ENCODE measurements around the gene SLC19A2.

DNA sequence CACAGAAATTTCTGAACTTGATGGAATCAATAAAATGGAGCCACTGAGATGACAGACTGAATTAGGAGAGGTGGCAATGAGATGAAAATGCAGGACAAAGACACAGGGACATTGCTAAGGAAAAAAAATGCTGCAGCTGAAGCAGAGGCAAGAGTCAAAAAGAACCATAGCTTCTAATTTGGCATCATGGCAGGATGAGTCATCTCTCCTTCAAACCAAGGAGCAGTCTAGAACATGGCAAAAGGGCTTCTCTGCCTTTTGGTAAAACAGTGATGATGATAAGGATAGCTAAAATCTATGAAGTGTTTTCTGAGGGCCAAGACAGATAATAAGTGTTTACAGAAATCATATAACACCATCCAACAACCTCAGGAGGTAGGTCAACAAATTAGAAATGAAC is 16.8 kb downstream of the SLC19A2 start:
- TF ChIP-seq CTCF (conservative IDR thresholded peaks at IDR 0.05; ENCODE audit: low read depth, low read length) (no peak), EZH2 (IDR thresholded peaks at IDR 0.05; ENCODE audit: borderline replicate concordance, low read depth, low read length, poor library complexity, severe bottlenecking) (no peak)

Measured in A673 (cell line).